Stimulated activated CD4-positive, alpha-beta T cell treated with anti-CD3 and anti-CD28 coated beads, Interleukin-2, amount 100 ng/mL, for 4 hours (primary cell): ENCODE results near the gene GTF2H1.
"Not testable (repeated sequence)": the region's sequence is repeated elsewhere in the genome, so short reads cannot be mapped to it uniquely, and the experiment has no call there.

Source experiments
- DNase-seq: peaks from one replicate; pipeline ENCODE4 v3.0.0-alpha.2; 2020; ENCODE audit warnings: low read depth

The GTF2H1 gene

GRCh38 chr11:18375941-18376340 is 53.6 kb downstream of the GTF2H1 start:
- DNase-seq, result no peak

DNA sequence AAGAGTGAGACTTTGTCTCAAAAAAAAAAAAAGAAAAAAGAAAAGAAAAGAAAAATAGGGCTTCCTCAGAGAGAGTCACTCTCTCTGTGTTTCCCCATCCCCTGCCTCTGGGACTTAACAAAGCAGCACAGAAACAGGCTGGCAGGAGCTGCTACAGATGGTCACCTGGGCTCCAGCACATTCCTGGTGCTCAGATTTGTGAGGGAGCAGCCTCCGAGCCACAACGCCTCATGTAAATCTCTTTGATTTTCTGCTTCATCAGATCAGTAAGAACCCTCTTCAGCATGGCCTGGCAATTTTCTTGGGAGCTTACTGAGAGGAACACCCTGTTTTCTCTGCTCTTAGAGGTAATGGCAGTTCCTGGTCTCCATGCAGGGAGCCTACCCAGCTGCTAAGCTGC is 56.8 kb downstream of the GTF2H1 start:
- DNase-seq, result no peak

- DNase-seq, result peak; percentile 71
Measured at GRCh38 chr11:18383388-18384156, 61.2 kb downstream of the GTF2H1 start.

DNA sequence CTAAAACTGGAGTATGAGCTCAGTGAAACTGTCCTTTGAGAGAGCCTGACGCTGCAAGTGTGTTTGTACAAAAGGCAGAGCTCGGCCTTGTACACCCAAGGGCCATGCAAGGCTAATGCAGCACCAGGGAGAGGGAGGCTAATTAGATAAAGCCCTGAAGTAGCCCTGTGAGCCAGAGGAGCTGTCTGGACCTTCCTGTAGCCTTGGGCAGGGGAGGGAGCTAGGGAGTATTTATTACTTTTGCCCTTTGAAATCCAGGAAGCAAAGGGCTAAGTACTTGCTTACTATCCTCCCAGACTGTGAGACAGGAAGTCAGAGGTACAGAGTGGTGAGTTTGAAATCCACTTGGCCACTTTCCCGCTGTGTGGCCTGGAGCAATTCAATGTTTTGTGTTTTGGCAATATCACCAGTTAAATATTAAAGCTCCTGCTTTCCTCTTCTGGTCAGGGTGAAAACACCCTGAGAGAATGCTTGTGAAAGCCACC is 61.8 kb downstream of the GTF2H1 start:
- no peak for DNase-seq

DNA sequence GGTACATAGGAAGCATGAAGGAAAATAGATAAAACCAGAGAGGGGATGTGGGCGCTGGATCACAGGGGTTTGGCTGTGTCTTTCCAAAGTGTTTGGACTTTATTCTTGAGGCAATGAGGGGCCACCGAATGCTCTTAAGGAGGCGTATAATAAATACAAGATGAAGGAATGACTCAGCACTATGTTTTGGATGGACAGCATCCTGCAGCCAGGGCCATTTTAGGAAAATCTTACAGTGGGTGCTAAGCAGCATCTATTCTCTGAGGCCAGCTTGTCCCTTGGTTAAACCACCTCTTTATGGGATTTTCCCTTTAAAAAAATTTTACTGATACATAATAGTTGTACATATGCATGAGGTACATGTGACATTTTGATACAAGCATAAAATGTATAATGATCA is 67.7 kb downstream of the GTF2H1 start:
- no peak for DNase-seq

GRCh38 chr11:18392434-18393321 is 70.3 kb downstream of the GTF2H1 start:
- DNase-seq, result no peak

DNA sequence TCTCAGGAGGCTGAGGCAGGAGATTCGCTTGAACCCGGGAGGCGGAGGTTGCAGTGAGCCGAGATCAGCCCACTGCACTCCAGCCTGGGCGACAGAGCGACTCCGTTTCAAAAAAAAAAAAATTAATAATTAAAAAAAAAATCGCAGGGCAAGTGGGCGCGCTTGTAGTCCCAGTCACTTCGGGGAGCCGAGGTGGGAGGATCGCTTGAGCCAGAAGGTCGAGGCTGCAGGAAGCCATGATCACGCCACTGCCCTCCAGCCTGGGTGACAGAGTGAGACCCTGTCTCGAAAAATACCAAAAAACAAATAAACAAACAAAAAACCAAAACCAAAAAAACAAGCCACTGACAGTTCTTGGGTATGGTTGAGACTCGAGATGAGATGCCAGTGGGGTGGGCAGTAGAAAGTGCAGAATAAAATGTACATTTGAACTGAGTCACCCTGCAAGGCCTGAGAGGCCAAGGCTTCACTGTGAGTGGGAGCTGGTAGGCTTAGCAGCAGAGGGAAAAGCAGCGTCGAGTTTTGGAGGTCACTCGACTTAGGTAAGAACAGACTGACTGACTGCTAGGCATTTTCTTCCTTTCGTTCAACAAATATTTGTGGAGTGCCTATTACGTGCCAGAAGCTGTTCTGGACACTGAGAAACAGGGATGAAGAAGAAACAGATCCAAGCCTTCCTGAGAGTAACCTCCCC is 71.4 kb downstream of the GTF2H1 start:
- DNase-seq, result peak; percentile 14

DNA sequence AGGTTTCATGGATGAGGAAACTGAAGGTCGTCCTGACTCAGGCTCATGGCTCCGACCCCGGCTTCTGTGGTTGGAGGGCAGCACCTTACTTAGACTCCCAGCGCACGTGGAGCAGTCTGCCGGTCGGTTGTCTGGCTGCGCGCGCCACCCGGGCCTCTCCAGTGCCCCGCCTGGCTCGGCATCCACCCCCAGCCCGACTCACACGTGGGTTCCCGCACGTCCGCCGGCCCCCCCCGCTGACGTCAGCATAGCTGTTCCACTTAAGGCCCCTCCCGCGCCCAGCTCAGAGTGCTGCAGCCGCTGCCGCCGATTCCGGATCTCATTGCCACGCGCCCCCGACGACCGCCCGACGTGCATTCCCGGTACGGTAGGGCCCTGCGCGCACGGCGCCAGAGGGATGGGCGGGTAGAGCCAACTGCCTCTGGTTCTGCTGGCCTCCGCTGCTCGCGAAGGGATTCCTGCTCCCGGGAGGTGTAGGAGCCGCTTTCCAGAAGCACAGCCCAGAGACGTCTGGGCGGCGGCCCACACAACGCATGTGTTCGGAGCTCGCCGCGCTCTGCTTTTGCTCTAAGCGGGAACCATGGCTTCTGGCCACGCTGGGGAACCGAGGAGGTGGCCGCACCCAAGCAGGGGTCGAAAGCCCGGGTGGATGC is 72.0 kb downstream of the GTF2H1 start, which contains the start of gene LDHA:
Gene LDHA (plus strand): TSS at position 289 of the 653 bp plus-strand sequence. CDS start 2,280 bp downstream, outside the sequence.
- peak; percentile 99 for DNase-seq

DNA sequence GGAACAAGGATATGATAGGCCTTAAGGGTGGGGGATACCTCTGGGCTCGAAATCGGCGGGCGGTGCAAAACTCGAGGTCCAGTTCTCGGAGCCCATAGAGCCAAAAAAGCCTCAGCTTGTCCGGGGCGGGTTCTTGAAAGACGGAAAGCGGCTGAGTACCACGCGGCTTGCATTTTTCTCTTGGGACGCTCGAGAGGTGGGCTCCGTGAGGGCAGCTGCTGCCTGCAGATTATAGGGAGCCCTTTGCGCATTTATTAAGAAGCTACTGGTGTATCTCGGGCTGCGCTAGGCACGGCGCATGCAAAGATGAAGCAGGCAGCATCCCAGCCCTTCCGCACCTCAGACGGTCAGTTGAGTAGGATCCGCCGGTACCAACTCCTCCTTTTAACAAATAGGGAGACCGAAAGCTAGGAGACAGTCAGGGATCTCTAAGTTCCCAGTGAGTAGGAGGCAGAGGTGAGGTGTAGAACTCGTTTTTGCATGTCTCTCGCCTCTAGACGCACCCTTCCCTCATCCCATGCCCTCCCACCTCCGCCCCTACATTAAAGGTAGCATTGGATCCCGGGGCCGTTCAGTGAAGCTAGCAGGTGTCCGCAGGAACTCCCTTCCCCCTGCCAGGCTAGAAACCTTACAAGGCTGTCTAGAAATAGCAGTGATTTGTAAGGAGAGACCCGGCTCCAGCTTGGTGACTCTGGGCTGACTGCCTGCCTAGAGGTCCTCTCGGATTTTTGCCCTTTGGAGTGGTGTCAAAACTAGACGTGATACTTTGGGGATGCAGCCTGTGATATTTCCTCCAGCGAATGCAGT is 72.8 kb downstream of the GTF2H1 start:
- DNase-seq, result no peak

- peak; percentile 91 for DNase-seq
Measured at GRCh38 chr11:18395735-18396504, 73.6 kb downstream of the GTF2H1 start.

DNA sequence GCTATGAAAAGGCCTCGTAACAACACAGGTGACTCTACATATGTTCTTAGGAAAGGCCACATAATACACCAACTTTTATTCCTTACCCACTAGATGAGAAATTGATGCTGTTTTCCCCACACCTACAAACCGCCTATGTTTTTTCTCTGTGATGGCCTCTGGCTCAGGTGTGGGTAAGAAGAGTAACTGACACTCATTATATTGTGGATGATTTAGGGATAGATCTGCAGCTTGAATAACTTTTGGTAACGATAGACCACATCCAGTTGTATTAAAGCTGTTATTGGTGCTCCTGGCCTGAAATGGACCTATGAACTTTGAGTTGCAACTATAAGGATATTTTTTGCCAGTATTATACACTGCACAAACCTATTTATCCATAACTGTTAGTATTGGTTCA is 75.6 kb downstream of the GTF2H1 start:
- DNase-seq, result no peak

- DNase-seq, result not testable (repeated sequence)
Measured at GRCh38 chr11:18401077-18401476, 78.7 kb downstream of the GTF2H1 start.

DNA sequence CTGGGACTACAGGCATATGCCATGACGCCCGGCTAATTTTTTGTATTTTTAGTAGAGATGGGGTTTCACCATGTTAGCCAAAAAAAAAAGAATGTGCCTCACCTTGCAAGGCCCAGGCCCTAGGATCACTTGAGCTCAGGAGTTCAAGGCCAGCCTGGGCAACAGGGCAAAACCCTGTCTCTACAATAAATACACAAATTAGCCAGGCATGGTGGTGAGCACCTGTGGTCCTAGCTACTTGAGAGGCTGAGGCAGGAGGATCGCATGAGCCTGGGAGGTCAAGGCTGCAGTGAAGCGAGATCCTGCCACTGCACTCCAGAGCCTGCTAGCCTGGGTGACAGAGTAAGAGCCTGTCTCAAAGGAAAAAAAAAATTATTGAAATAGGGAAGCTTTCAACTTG is 81.7 kb downstream of the GTF2H1 start:
- no peak for DNase-seq

- DNase-seq, result not testable (repeated sequence)
Measured at GRCh38 chr11:18407400-18407799, 85.0 kb downstream of the GTF2H1 start.

DNA sequence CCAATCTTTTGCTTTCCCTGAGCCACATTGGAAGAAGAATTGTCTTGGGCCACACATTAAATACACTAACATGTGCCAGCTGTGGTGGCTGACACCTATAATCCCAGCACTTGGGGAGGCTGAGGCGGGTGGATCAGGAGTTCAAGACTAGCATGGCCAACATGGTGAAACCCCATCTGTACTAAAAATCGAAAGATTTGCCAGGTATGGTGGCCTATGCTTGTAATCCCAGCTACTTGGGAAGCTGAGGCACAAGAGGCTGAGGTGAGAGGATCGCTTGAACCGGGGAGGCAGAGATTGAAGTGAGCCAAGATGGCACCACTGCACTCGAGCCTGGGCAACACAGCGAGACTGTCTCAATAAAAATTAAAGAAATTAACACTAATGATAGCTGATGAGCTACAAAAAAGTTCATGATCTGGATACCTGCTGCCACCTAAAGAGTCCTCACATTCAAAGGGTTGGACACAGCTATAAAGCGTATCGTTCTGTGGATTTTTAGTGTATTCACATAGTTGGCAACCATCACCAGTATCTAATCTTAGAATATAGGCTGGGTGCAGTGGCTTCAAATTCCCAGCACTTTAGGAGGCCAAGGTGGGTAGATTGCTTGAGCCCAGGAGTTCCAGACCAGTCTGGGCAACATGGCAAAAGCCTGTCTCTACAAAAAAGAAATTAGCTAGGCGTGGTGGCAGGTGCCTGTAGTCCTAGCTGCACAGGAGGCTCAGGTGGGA is 86.4 kb downstream of the GTF2H1 start:
- no peak for DNase-seq

GRCh38 chr11:18416459-18416858 is 94.1 kb downstream of the GTF2H1 start:
- DNase-seq, result no peak
